Measurements from ENCODE around the gene LRRC41.
"Not testable (repeated sequence)": the region's sequence is repeated elsewhere in the genome, so short reads cannot be mapped to it uniquely, and the experiment has no call there.

LRRC41 gene

GRCh38 chr1:46244656-46245371 lies 58.6 kb downstream of the LRRC41 start:
- no peak for DNase-seq (ENCODE audit: low spot score)

GRCh38 chr1:46243831-46244230 lies 59.6 kb downstream of the LRRC41 start:
- not testable (repeated sequence) for H3K27ac ChIP-seq; H3K4me3 ChIP-seq; DNase-seq (ENCODE audit: low spot score)

More at GRCh38 chr1:46244656-46245371, 58.6 kb downstream of the LRRC41 start:
- TF ChIP-seq CTCF (IDR thresholded peaks at IDR 0.05) = no peak
- Histone ChIP-seq H3K27ac (no peak overlapping the region), H3K4me3 (no peak overlapping the region)

GRCh38 chr1:46242918-46243317 lies 60.5 kb downstream of the LRRC41 start:
- DNase-seq (ENCODE audit: low spot score) = no peak
- TF ChIP-seq CTCF (IDR thresholded peaks at IDR 0.05) = no peak
- H3K27ac ChIP-seq = no peak overlapping the region
- H3K4me3 ChIP-seq = no peak overlapping the region

- H3K27ac ChIP-seq; DNase-seq (ENCODE audit: low spot score); H3K4me3 ChIP-seq: not testable (repeated sequence)
These were observed 61.7 kb downstream of the LRRC41 start for GRCh38 chr1:46241733-46242132.

GRCh38 chr1:46238865-46239264 lies 64.6 kb downstream of the LRRC41 start:
- DNase-seq (ENCODE audit: low spot score); H3K27ac ChIP-seq; H3K4me3 ChIP-seq: not testable (repeated sequence)

GRCh38 chr1:46236882-46237281 lies 66.5 kb downstream of the LRRC41 start:
- H3K27ac ChIP-seq = no peak overlapping the region
- no peak for TF ChIP-seq CTCF (IDR thresholded peaks at IDR 0.05)
- no peak overlapping the region for H3K4me3 ChIP-seq
- DNase-seq (ENCODE audit: low spot score) = no peak

GRCh38 chr1:46231231-46231630 lies 72.2 kb downstream of the LRRC41 start:
- DNase-seq (ENCODE audit: low spot score); H3K27ac ChIP-seq; H3K4me3 ChIP-seq: not testable (repeated sequence)

Data from coronary artery (tissue), 2 donors.